Lower leg skin (tissue), 4 donors: Measurements from ENCODE around the gene CENATAC. TPM values are rescaled to one million over a fixed set of nuclear protein-coding genes. Genes with fewer than 3 reads are reported as not detected.
"Not testable (repeated sequence)": the region's sequence is repeated elsewhere in the genome, so short reads cannot be mapped to it uniquely, and the experiment has no call there.

Experiments
- DNase-seq, 2 donors: peaks; one replicate each; pipeline ENCODE4 v3.0.0-alpha.2; 2019; ENCODE audit warnings: low spot score in 2 of 2
- H3K4me3 ChIP-seq: fragments of 200-600 bp; sonication (generic); 2 replicates; pipeline ENCODE4 v1.5.1; 2017; ENCODE audit warnings: mild to moderate bottlenecking, low read depth; ENCODE audit not compliant: poor library complexity, severe bottlenecking
- CTCF ChIP-seq, 3 donors: fragments of 450-650 bp; IDR thresholded peaks; one replicate each; pipeline ENCODE4 v1.5.1; 2016; ENCODE audit warnings: antibody characterized with exemption in 3 of 3, mild to moderate bottlenecking in 3 of 3, moderate library complexity in 2 of 3
- POLR2A ChIP-seq, 2 donors: fragments of 450-650 bp; IDR thresholded peaks; one replicate each; pipeline ENCODE4 v1.6.1; 2016 to 2017; ENCODE audit warnings: antibody characterized with exemption in 2 of 2, mild to moderate bottlenecking in 1 of 2, moderate library complexity in 1 of 2
- WGBS, 2 donors: methylation state at CpG; one replicate each; pipeline ENCODE4 v1.1.5; 2018; 5-methylcytosine and 5-hydroxymethylcytosine counted together
- intact Hi-C: fragments of 100-400 bp; cut with DNase I; formaldehyde crosslinking; loops from one replicate; pipeline ENCODE4 v1.15.0; 2023; ENCODE audit warnings: low total_unique reads
- total RNA-seq, 4 donors: library from RNA; depleted of rRNA; stranded (reverse); fragments of >200 nt; gene quantifications; one replicate each; pipeline ENCODE4 v1.1.0, GENCODE V29; 2016

CENATAC gene
- total RNA-seq, 4 donors from 2014 or later, result 21.2 to 66.8 (median 39.9) TPM

GRCh38 chr11:118984825-118985224, 13.1 kb upstream of the CENATAC start:
- intact Hi-C loops, result no loop called here
- DNase-seq, result no peak
- no peak for TF ChIP-seq POLR2A (IDR thresholded peaks at IDR 0.05)
- TF ChIP-seq CTCF (IDR thresholded peaks at IDR 0.05), result no peak
- H3K4me3 ChIP-seq, result no peak overlapping the region
- WGBS, 2 donors, result 75 to 86% methylated on average over 2 of the region's 2 CpGs

- intact Hi-C loops, result no loop called here
- WGBS, 2 donors, result 44 to 58% methylated on average over 4 to 5 of the region's 5 CpGs
- DNase-seq, result peak in 1 of 2 donors; percentile 27
- H3K4me3 ChIP-seq, result no peak overlapping the region
- no peak for TF ChIP-seq CTCF (IDR thresholded peaks at IDR 0.05)
- TF ChIP-seq POLR2A (IDR thresholded peaks at IDR 0.05), result no peak
These were observed 9.7 kb upstream of the CENATAC start for GRCh38 chr11:118988280-118988679.

GRCh38 chr11:118991486-118992038, 6.4 kb upstream of the CENATAC start:
- H3K4me3 ChIP-seq, DNase-seq, intact Hi-C loops: not testable (repeated sequence)
- 96 to 97% methylated on average over 32 to 44 of the region's 44 CpGs for WGBS, 2 donors

- peak overlapping the region; percentile 76 for H3K4me3 ChIP-seq
- DNase-seq, result no peak
- intact Hi-C loops, result no loop called here
- TF ChIP-seq POLR2A (IDR thresholded peaks at IDR 0.05) (no peak), CTCF (IDR thresholded peaks at IDR 0.05) (no peak)
- 11 to 12% methylated on average over 22 of the region's 22 CpGs for WGBS, 2 donors
These were observed 862 bp upstream of the CENATAC start for GRCh38 chr11:118996926-118997626.

GRCh38 chr11:118998388-118998717, 415 bp downstream of the CENATAC start:
- 2% methylated on average over 10 to 11 of the region's 19 CpGs for WGBS, 2 donors
- no peak for DNase-seq
- intact Hi-C loops, result no loop called here
- TF ChIP-seq CTCF (IDR thresholded peaks at IDR 0.05), result no peak
- no peak for TF ChIP-seq POLR2A (IDR thresholded peaks at IDR 0.05)
- peak overlapping the region; percentile 76 for H3K4me3 ChIP-seq

GRCh38 chr11:118998822-118999221, 884 bp downstream of the CENATAC start:
- DNase-seq, result no peak
- peak overlapping the region; percentile 76 for H3K4me3 ChIP-seq
- no peak for TF ChIP-seq CTCF (IDR thresholded peaks at IDR 0.05)
- WGBS, 2 donors, result 38 to 40% methylated on average over 6 of the region's 6 CpGs
- intact Hi-C loops, result no loop called here
